AG09319 (cell line): ENCODE results near the gene TINAG.
A peak's percentile ranks its signal among the peaks of the same experiment; 100 is the strongest.

Experiments
- DNase-seq: peaks from one replicate; pipeline ENCODE4 v3.0.0-alpha.2; 2010; ENCODE audit warnings: low read depth; ENCODE audit errors: extremely low read depth
- CTCF ChIP-seq: IDR thresholded peaks from 2 replicates; pipeline ENCODE4 v1.5.1; 2011; ENCODE audit warnings: low read depth, mild to moderate bottlenecking, inconsistent platforms, low read length, moderate library complexity

The TINAG gene

GRCh38 chr6:54308289-54308985 is at the start of gene TINAG:
Gene TINAG, plus strand, starts transcription at chr6:54308441. Its CDS starts 110 bp downstream, at chr6:54308551.
- DNase-seq: no peak
- TF ChIP-seq CTCF: no peak

- no peak for DNase-seq
- no peak for TF ChIP-seq CTCF
Measured at GRCh38 chr6:54260025-54260424, 48.2 kb upstream of the TINAG start.

- no peak for TF ChIP-seq CTCF
- no peak for DNase-seq
Measured at GRCh38 chr6:54262499-54262898, 45.7 kb upstream of the TINAG start.

- no peak for DNase-seq
- no peak for TF ChIP-seq CTCF
Measured at GRCh38 chr6:54262971-54263370, 45.3 kb upstream of the TINAG start.

- no peak for DNase-seq
- no peak for TF ChIP-seq CTCF
Measured at GRCh38 chr6:54264581-54265272, 43.5 kb upstream of the TINAG start.

GRCh38 chr6:54266400-54266923 is 41.8 kb upstream of the TINAG start:
- DNase-seq: no peak
- no peak for TF ChIP-seq CTCF

- DNase-seq: no peak
- peak; percentile 41 for TF ChIP-seq CTCF
Measured at GRCh38 chr6:54267798-54268197, 40.4 kb upstream of the TINAG start.
